ENCODE data around the gene SLBP.

DNA sequence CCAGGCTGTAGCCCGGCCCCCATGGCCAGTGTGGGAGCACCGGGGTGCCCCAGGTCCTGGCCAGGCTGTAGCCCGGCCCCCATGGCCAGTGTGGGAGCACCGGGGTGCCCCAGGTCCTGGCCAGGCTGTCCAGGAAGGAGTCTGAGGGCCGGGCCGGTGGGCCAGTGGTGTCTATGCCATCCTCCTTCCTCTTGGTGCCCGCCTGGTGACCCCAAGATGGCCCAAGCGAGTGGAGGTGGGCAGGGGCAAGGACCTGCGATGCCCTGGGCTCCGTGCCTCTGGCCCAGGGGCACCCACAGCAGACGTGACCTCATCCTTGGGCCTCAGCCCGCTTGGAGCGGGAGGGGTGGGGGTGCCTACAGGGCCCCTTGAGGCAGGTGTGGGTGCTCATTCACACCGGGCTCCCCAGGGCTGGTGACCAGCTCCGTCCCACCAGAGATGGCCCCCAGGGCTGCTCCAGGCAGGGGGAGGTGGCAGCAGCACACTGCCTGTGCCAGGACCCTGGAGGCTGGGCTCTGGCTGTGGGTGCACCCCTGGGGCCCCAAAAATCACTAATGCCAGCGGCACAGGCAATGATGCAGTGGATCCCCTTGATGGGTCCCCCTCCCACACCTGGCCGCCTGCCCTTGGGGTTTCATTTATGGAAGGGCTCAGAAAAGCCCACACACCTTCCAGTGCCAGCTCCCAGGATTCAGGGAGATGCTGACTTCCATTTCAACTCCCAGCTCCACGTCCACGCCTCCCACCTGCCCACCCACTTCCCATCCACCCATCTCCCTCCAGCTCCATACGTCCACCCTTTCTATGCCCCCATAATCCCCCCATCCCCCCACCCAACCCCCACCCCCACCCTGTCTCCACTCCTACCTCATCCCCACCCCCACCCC, 45.0 kb upstream of the SLBP start:
- TF ChIP-seq, protein P1, sequence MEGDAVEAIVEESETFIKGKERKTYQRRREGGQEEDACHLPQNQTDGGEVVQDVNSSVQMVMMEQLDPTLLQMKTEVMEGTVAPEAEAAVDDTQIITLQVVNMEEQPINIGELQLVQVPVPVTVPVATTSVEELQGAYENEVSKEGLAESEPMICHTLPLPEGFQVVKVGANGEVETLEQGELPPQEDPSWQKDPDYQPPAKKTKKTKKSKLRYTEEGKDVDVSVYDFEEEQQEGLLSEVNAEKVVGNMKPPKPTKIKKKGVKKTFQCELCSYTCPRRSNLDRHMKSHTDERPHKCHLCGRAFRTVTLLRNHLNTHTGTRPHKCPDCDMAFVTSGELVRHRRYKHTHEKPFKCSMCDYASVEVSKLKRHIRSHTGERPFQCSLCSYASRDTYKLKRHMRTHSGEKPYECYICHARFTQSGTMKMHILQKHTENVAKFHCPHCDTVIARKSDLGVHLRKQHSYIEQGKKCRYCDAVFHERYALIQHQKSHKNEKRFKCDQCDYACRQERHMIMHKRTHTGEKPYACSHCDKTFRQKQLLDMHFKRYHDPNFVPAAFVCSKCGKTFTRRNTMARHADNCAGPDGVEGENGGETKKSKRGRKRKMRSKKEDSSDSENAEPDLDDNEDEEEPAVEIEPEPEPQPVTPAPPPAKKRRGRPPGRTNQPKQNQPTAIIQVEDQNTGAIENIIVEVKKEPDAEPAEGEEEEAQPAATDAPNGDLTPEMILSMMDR (IDR thresholded peaks at IDR 0.05): no peak
- TF ChIP-seq POLR2AphosphoS5 (IDR thresholded peaks at IDR 0.05) (no peak), POLR2A (IDR thresholded peaks at IDR 0.05) (no peak)
